Breast epithelium (tissue), 4 donors: ENCODE measurements around the gene SELE. TPM values are rescaled to one million over a fixed set of nuclear protein-coding genes. Genes with fewer than 3 reads are reported as not detected.

Experiments used
- DNase-seq, 2 donors: peaks; one replicate each; pipeline ENCODE4 v3.0.0-alpha.2; 2019; ENCODE audit warnings: low spot score in 2 of 2
- H3K27ac ChIP-seq, 2 donors: fragments of 200-600 bp; sonication (generic) in 1 of 2; one replicate each; pipeline ENCODE4 v1.5.1; 2016 to 2019; ENCODE audit warnings: mild to moderate bottlenecking in 1 of 2
- H3K27me3 ChIP-seq, 2 donors: fragments of 200-600 bp; sonication (generic) in 1 of 2; one replicate each; pipeline versions ENCODE4 v1.5.1 to v1.6.0; 2017 to 2019; ENCODE audit warnings: control low read depth in 1 of 2, mild to moderate bottlenecking in 1 of 2
- H3K36me3 ChIP-seq: fragments of 200-600 bp; one replicate; pipeline ENCODE4 v1.5.1; 2019
- H3K4me1 ChIP-seq, 2 donors: fragments of 200-600 bp; sonication (generic); one replicate each; pipeline ENCODE4 v1.5.1; 2016 to 2019; ENCODE audit warnings: control low read depth in 1 of 2
- H3K4me3 ChIP-seq, 3 donors: fragments of 200-600 bp; sonication (generic); 1 replicate in 2 of 3; 2 replicates in 1 of 3; pipeline ENCODE4 v1.5.1; 2016 to 2019; ENCODE audit warnings: mild to moderate bottlenecking in 3 of 3, moderate library complexity in 2 of 3
- H3K9me3 ChIP-seq, 2 donors: fragments of 200-600 bp; sonication (generic) in 1 of 2; one replicate each; pipeline ENCODE4 v1.5.1; 2016 to 2019; ENCODE audit warnings: control low read depth in 1 of 2
- CTCF ChIP-seq, 3 donors: fragments of 450-650 bp; IDR thresholded peaks; one replicate each; pipeline ENCODE4 v1.5.1; 2016 to 2017; ENCODE audit warnings: antibody characterized with exemption in 3 of 3, mild to moderate bottlenecking in 3 of 3, moderate library complexity in 3 of 3
- POLR2A ChIP-seq: fragments of 450-650 bp; IDR thresholded peaks from one replicate; pipeline ENCODE4 v1.6.1; 2016; ENCODE audit warnings: antibody characterized with exemption, mild to moderate bottlenecking, moderate library complexity
- POLR2AphosphoS5 ChIP-seq, 3 donors: sonication (generic); formaldehyde crosslinking; IDR thresholded peaks; one replicate each; pipeline ENCODE4 v1.6.1; 2017; ENCODE audit warnings: antibody characterized with exemption in 3 of 3
- intact Hi-C: fragments of 100-400 bp; cut with DNase I; formaldehyde crosslinking; loops from one replicate; pipeline ENCODE4 v1.15.1; 2023; ENCODE audit warnings: low total_unique reads
- total RNA-seq, 3 donors: library from RNA; depleted of rRNA; stranded (reverse); fragments of >200 nt; gene quantifications; one replicate each; pipeline ENCODE4 v1.1.0, GENCODE V29; 2016

The SELE gene
- total RNA-seq, 3 donors from 2014 or later = 0.66 to 5.0 (median 1.4) TPM

DNA sequence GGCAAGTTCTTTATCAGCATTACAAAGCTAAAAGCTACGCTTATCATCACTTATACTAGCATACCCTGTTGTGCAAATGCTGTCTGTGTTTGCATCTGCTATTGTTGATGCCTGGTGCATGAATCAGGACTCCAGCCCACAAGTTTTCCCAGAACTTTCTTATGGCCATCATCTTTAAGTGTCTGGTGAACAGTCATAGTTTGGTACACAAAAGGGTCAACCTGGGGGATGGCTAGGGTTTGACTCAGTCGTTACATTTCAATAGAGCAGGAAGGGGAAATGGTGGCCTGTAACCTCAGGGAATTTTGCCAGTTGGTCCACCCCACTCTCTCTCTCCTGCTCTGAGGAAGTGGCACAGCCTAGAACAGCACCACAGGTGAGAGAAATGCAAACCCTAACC lies 57.9 kb downstream of the SELE start:
- Histone ChIP-seq H3K4me1 (no peaks in the 10 kb centered on the region), H3K9me3 (peaks cover 0 to 5% of the 10 kb centered on the region in 2 donors), H3K27ac (no peak overlapping the region), H3K4me3 (no peak overlapping the region), H3K27me3 (no peaks in the 10 kb centered on the region), H3K36me3 (no peaks in the 10 kb centered on the region)
- DNase-seq = no peak
- TF ChIP-seq POLR2A (no peak), POLR2AphosphoS5 (IDR thresholded peaks at IDR 0.05) (no peak), CTCF (IDR thresholded peaks at IDR 0.05) (no peak)
- intact Hi-C loops = no loop called here

Other genes starting within 250 kb of the SELE start
- gene SLC19A2, start 248.1 kb downstream of the SELE start, total RNA-seq = 10 to 100 TPM; 34.7 to 71.8 (median 64.2) TPM
- 1 to 10 TPM in 2 of 3 donors, under 1 TPM in 1; 0.44 to 7.4 (median 1.3) TPM for gene F5, start 147.6 kb downstream of the SELE start, total RNA-seq
- gene SELP, start 104.0 kb downstream of the SELE start, total RNA-seq = 10 to 100 TPM in 2 of 3 donors, 1 to 10 TPM in 1; 5.4 to 13.1 (median 10.1) TPM
- gene SELL, start 22.5 kb downstream of the SELE start, total RNA-seq = 1 to 10 TPM; 1.9 to 2.3 (median 2.0) TPM
- gene METTL18, start 60.8 kb upstream of the SELE start, total RNA-seq = 1 to 10 TPM; 4.3 to 6.9 (median 6.1) TPM
- 10 to 100 TPM in 2 of 3 donors, 1 to 10 TPM in 1; 9.1 to 33.7 (median 17.4) TPM for gene SCYL3, start 159.8 kb upstream of the SELE start, total RNA-seq